ENCODE measurements around the gene TNNI2. TPM values are rescaled to one million over a fixed set of nuclear protein-coding genes. Genes with fewer than 3 reads are reported as not detected.
"Not testable (repeated sequence)": the region's sequence is repeated elsewhere in the genome, so short reads cannot be mapped to it uniquely, and the experiment has no call there.

Gene TNNI2
- polyA plus RNA-seq, result 5.2 TPM
- long read RNA-seq, donor 1, result 0 reads
- long read RNA-seq, donor 2, result 0 reads
- long read RNA-seq, donor 3, result 0 reads
- long read RNA-seq, donor 4, result 0 reads
- long read RNA-seq, donor 5, result 0 reads
- long read RNA-seq, donor 6, result 0 reads
- long read RNA-seq, donor 7, result 0 reads
- long read RNA-seq, donor 8, result 0 reads
- long read RNA-seq, donor 9, result 0 reads
- long read RNA-seq, donor 10, result 0 reads
- long read RNA-seq, donor 11, result 0 reads

GRCh38 chr11:1838426-1839144 lies at the start of gene TNNI2:
TSS of gene TNNI2 (plus strand) at chr11:1838981. CDS start at chr11:1839697, 716 bp downstream.
- no peak for DNase-seq
- Histone ChIP-seq H3K27ac (ENCODE audit: low read length) (no peak within 1 kb of the TSS), H3K4me3 (ENCODE audit: low read length) (no peak within 1 kb of the TSS), H3K36me3 (ENCODE audit: control insufficient read depth, insufficient read depth, low read length) (no peaks in the 10 kb centered on the region), H3K27me3 (ENCODE audit: control insufficient read depth, insufficient read depth, low read length) (no peaks in the 10 kb centered on the region), H3K9me3 (ENCODE audit: control insufficient read depth, low read depth, low read length) (no peaks in the 10 kb centered on the region), H3K4me1 (ENCODE audit: control insufficient read depth, insufficient read depth, low read length) (peaks cover 31% of the 10 kb centered on the region)
- no CpG with 5 or more reads among the region's 32 CpGs for WGBS (ENCODE audit: insufficient coverage, low lambda C conversion rate)

- 0% methylated on average over 1 of the region's 6 CpGs for WGBS (ENCODE audit: insufficient coverage, low lambda C conversion rate)
- Histone ChIP-seq H3K27me3 (ENCODE audit: control insufficient read depth, insufficient read depth, low read length) (no peaks in the 10 kb centered on the region), H3K36me3 (ENCODE audit: control insufficient read depth, insufficient read depth, low read length) (no peaks in the 10 kb centered on the region), H3K9me3 (ENCODE audit: control insufficient read depth, low read depth, low read length) (peaks cover 4% of the 10 kb centered on the region), H3K4me3 (ENCODE audit: low read length) (no peak overlapping the region), H3K4me1 (ENCODE audit: control insufficient read depth, insufficient read depth, low read length) (no peaks in the 10 kb centered on the region), H3K27ac (ENCODE audit: low read length) (no peak overlapping the region)
- DNase-seq, result peak; percentile 32 to 73
These were observed 46.9 kb upstream of the TNNI2 start for GRCh38 chr11:1791912-1792311.

- no peak for DNase-seq
- no peaks in the 10 kb centered on the region for H3K4me1 ChIP-seq (ENCODE audit: control insufficient read depth, insufficient read depth, low read length)
- WGBS (ENCODE audit: insufficient coverage, low lambda C conversion rate), result no CpG with 5 or more reads among the region's 12 CpGs
- H3K9me3 ChIP-seq (ENCODE audit: control insufficient read depth, low read depth, low read length), result peaks cover 4% of the 10 kb centered on the region
- no peak overlapping the region for H3K27ac ChIP-seq (ENCODE audit: low read length)
- no peaks in the 10 kb centered on the region for H3K27me3 ChIP-seq (ENCODE audit: control insufficient read depth, insufficient read depth, low read length)
- H3K4me3 ChIP-seq (ENCODE audit: low read length), result no peak overlapping the region
- no peaks in the 10 kb centered on the region for H3K36me3 ChIP-seq (ENCODE audit: control insufficient read depth, insufficient read depth, low read length)
These were observed 46.3 kb upstream of the TNNI2 start for GRCh38 chr11:1792461-1792860.

GRCh38 chr11:1793081-1793480 lies 45.7 kb upstream of the TNNI2 start:
- WGBS (ENCODE audit: insufficient coverage, low lambda C conversion rate), result 90% methylated on average over 3 of the region's 3 CpGs
- H3K4me3 ChIP-seq (ENCODE audit: low read length), result no peak overlapping the region
- H3K36me3 ChIP-seq (ENCODE audit: control insufficient read depth, insufficient read depth, low read length), result no peaks in the 10 kb centered on the region
- H3K9me3 ChIP-seq (ENCODE audit: control insufficient read depth, low read depth, low read length), result peaks cover 4% of the 10 kb centered on the region
- DNase-seq, result no peak
- H3K27me3 ChIP-seq (ENCODE audit: control insufficient read depth, insufficient read depth, low read length), result no peaks in the 10 kb centered on the region
- no peak overlapping the region for H3K27ac ChIP-seq (ENCODE audit: low read length)
- no peaks in the 10 kb centered on the region for H3K4me1 ChIP-seq (ENCODE audit: control insufficient read depth, insufficient read depth, low read length)

- no peak overlapping the region for H3K27ac ChIP-seq (ENCODE audit: low read length)
- no peaks in the 10 kb centered on the region for H3K4me1 ChIP-seq (ENCODE audit: control insufficient read depth, insufficient read depth, low read length)
- H3K36me3 ChIP-seq (ENCODE audit: control insufficient read depth, insufficient read depth, low read length), result no peaks in the 10 kb centered on the region
- no peak overlapping the region for H3K4me3 ChIP-seq (ENCODE audit: low read length)
- H3K9me3 ChIP-seq (ENCODE audit: control insufficient read depth, low read depth, low read length), result no peaks in the 10 kb centered on the region
- H3K27me3 ChIP-seq (ENCODE audit: control insufficient read depth, insufficient read depth, low read length), result no peaks in the 10 kb centered on the region
- no peak for DNase-seq
- WGBS (ENCODE audit: insufficient coverage, low lambda C conversion rate), result 60% methylated on average over 1 of the region's 12 CpGs
These were observed 42.3 kb upstream of the TNNI2 start for GRCh38 chr11:1796413-1797011.

- Histone ChIP-seq H3K9me3 (ENCODE audit: control insufficient read depth, low read depth, low read length) (no peaks in the 10 kb centered on the region), H3K36me3 (ENCODE audit: control insufficient read depth, insufficient read depth, low read length) (no peaks in the 10 kb centered on the region), H3K4me1 (ENCODE audit: control insufficient read depth, insufficient read depth, low read length) (no peaks in the 10 kb centered on the region), H3K4me3 (ENCODE audit: low read length) (no peak overlapping the region), H3K27me3 (ENCODE audit: control insufficient read depth, insufficient read depth, low read length) (no peaks in the 10 kb centered on the region), H3K27ac (ENCODE audit: low read length) (no peak overlapping the region)
- no peak for DNase-seq
- WGBS (ENCODE audit: insufficient coverage, low lambda C conversion rate), result no CpG with 5 or more reads among the region's 14 CpGs
These were observed 41.2 kb upstream of the TNNI2 start for GRCh38 chr11:1797391-1798125.

GRCh38 chr11:1803246-1803645 lies 35.5 kb upstream of the TNNI2 start:
- no peak overlapping the region for H3K4me3 ChIP-seq (ENCODE audit: low read length)
- H3K36me3 ChIP-seq (ENCODE audit: control insufficient read depth, insufficient read depth, low read length), result no peaks in the 10 kb centered on the region
- no peaks in the 10 kb centered on the region for H3K27me3 ChIP-seq (ENCODE audit: control insufficient read depth, insufficient read depth, low read length)
- H3K4me1 ChIP-seq (ENCODE audit: control insufficient read depth, insufficient read depth, low read length), result peaks cover 7% of the 10 kb centered on the region
- H3K27ac ChIP-seq (ENCODE audit: low read length), result no peak overlapping the region
- no peak for DNase-seq
- WGBS (ENCODE audit: insufficient coverage, low lambda C conversion rate), result no CpG with 5 or more reads among the region's 20 CpGs
- no peaks in the 10 kb centered on the region for H3K9me3 ChIP-seq (ENCODE audit: control insufficient read depth, low read depth, low read length)

GRCh38 chr11:1803835-1804519 lies 34.8 kb upstream of the TNNI2 start:
- not testable (repeated sequence) for H3K27me3 ChIP-seq (ENCODE audit: control insufficient read depth, insufficient read depth, low read length); H3K4me3 ChIP-seq (ENCODE audit: low read length); H3K9me3 ChIP-seq (ENCODE audit: control insufficient read depth, low read depth, low read length); H3K4me1 ChIP-seq (ENCODE audit: control insufficient read depth, insufficient read depth, low read length); H3K36me3 ChIP-seq (ENCODE audit: control insufficient read depth, insufficient read depth, low read length); DNase-seq; H3K27ac ChIP-seq (ENCODE audit: low read length)
- WGBS (ENCODE audit: insufficient coverage, low lambda C conversion rate), result no CpG with 5 or more reads among the region's 42 CpGs

- DNase-seq, result no peak
- H3K4me1 ChIP-seq (ENCODE audit: control insufficient read depth, insufficient read depth, low read length), result peaks cover 7% of the 10 kb centered on the region
- no peaks in the 10 kb centered on the region for H3K27me3 ChIP-seq (ENCODE audit: control insufficient read depth, insufficient read depth, low read length)
- no peaks in the 10 kb centered on the region for H3K36me3 ChIP-seq (ENCODE audit: control insufficient read depth, insufficient read depth, low read length)
- no peak overlapping the region for H3K4me3 ChIP-seq (ENCODE audit: low read length)
- H3K27ac ChIP-seq (ENCODE audit: low read length), result no peak overlapping the region
- H3K9me3 ChIP-seq (ENCODE audit: control insufficient read depth, low read depth, low read length), result no peaks in the 10 kb centered on the region
- no CpG with 5 or more reads among the region's 15 CpGs for WGBS (ENCODE audit: insufficient coverage, low lambda C conversion rate)
These were observed 33.3 kb upstream of the TNNI2 start for GRCh38 chr11:1805525-1805924.

Measured in large intestine (tissue), 12 donors.